Stimulated activated CD8-positive, alpha-beta memory T cell treated with anti-CD3 and anti-CD28 coated beads, Interleukin-12 subunit alpha, Interleukin-12 subunit beta, amount 100 ng/mL, for 24 hours (primary cell): ENCODE measurements around the gene LANCL3.
"Not testable (repeated sequence)": the region's sequence is repeated elsewhere in the genome, so short reads cannot be mapped to it uniquely, and the experiment has no call there.

Experiments
- DNase-seq: peaks from one replicate; pipeline ENCODE4 v3.0.0-alpha.2; 2020; ENCODE audit errors: extremely low read depth

The LANCL3 gene

GRCh38 chrX:37571426-37572107, at the start of gene LANCL3:
LANCL3 (plus strand) TSS chrX:37571661; CDS start chrX:37571871, 210 bp downstream.
- DNase-seq: not testable (repeated sequence)

GRCh38 chrX:37523673-37524072, 47.8 kb upstream of the LANCL3 start:
- not testable (repeated sequence) for DNase-seq

GRCh38 chrX:37541991-37542390, 29.5 kb upstream of the LANCL3 start:
- no peak for DNase-seq

- DNase-seq: no peak
Measured at GRCh38 chrX:37542791-37543190, 28.7 kb upstream of the LANCL3 start.

GRCh38 chrX:37543324-37543723, 28.1 kb upstream of the LANCL3 start:
- DNase-seq: no peak

GRCh38 chrX:37544531-37544930, 26.9 kb upstream of the LANCL3 start:
- not testable (repeated sequence) for DNase-seq

- DNase-seq: no peak
Measured at GRCh38 chrX:37545066-37545465, 26.4 kb upstream of the LANCL3 start.

GRCh38 chrX:37549619-37550018, 21.8 kb upstream of the LANCL3 start:
- DNase-seq: not testable (repeated sequence)

- no peak for DNase-seq
Measured at GRCh38 chrX:37553476-37553875, 18.0 kb upstream of the LANCL3 start.

GRCh38 chrX:37565254-37565653, 6.2 kb upstream of the LANCL3 start:
- DNase-seq: not testable (repeated sequence)

- not testable (repeated sequence) for DNase-seq
Measured at GRCh38 chrX:37570349-37570748, 1.1 kb upstream of the LANCL3 start.

GRCh38 chrX:37572108-37572587, 687 bp downstream of the LANCL3 start:
- not testable (repeated sequence) for DNase-seq

GRCh38 chrX:37573121-37573520, 1.7 kb downstream of the LANCL3 start:
- not testable (repeated sequence) for DNase-seq

- DNase-seq: no peak
Measured at GRCh38 chrX:37578045-37578444, 6.6 kb downstream of the LANCL3 start.

- DNase-seq: no peak
Measured at GRCh38 chrX:37580080-37580479, 8.6 kb downstream of the LANCL3 start.

GRCh38 chrX:37587337-37587736, 15.9 kb downstream of the LANCL3 start:
- DNase-seq: not testable (repeated sequence)

GRCh38 chrX:37590047-37590446, 18.6 kb downstream of the LANCL3 start:
- DNase-seq: no peak

GRCh38 chrX:37594755-37595382, 23.4 kb downstream of the LANCL3 start:
- no peak for DNase-seq

- DNase-seq: no peak
Measured at GRCh38 chrX:37599729-37600128, 28.3 kb downstream of the LANCL3 start.

- no peak for DNase-seq
Measured at GRCh38 chrX:37603938-37604409, 32.5 kb downstream of the LANCL3 start.

- DNase-seq: no peak
Measured at GRCh38 chrX:37607243-37607642, 35.8 kb downstream of the LANCL3 start.

GRCh38 chrX:37608156-37608555, 36.7 kb downstream of the LANCL3 start:
- DNase-seq: no peak

GRCh38 chrX:37609727-37610126, 38.3 kb downstream of the LANCL3 start:
- no peak for DNase-seq
